Camera-type eye (tissue), 1 donor: Measurements from ENCODE around the gene SIRT6. TPM values are rescaled to one million over a fixed set of nuclear protein-coding genes. Genes with fewer than 3 reads are reported as not detected.

Source experiments
- total RNA-seq: library from RNA; depleted of rRNA; stranded (reverse); fragments of >200 nt; gene quantifications from one replicate; pipeline ENCODE4 v1.2.3, GENCODE V29; 2014

SIRT6 gene
- 10.0 TPM for total RNA-seq

GRCh38 chr19:4182084-4182810 lies at the start of gene SIRT6, which contains the start of gene ANKRD24:
TSS of gene SIRT6 (minus strand) at chr19:4182563. CDS start at chr19:4182539, 24 bp downstream.
TSS of gene ANKRD24 (plus strand) at chr19:4182689. CDS start at chr19:4186426, 3,737 bp downstream.

GRCh38 chr19:4229179-4229931 lies 47.0 kb upstream of the SIRT6 start, which contains the start of gene EBI3:
TSS of gene EBI3 (plus strand) at chr19:4229523. CDS start at chr19:4229551, 28 bp downstream.

Other genes starting within 250 kb of the SIRT6 start
- gene NMRK2, start 249.5 kb downstream of the SIRT6 start, total RNA-seq = 2.3 TPM
- 90.9 TPM for gene DAPK3, start 211.5 kb downstream of the SIRT6 start, total RNA-seq
- gene EEF2, start 197.1 kb downstream of the SIRT6 start, total RNA-seq = 2,135 TPM
- 27.4 TPM for gene PIAS4, start 174.8 kb downstream of the SIRT6 start, total RNA-seq
- 33.2 TPM for gene ZBTB7A, start 115.7 kb downstream of the SIRT6 start, total RNA-seq
- 86.9 TPM for gene MAP2K2, start 58.4 kb downstream of the SIRT6 start, total RNA-seq
- not detected for gene CREB3L3, start 28.9 kb downstream of the SIRT6 start, total RNA-seq
- gene ANKRD24, start 126 bp upstream of the SIRT6 start, total RNA-seq = 4.0 TPM
- gene EBI3, start 47.0 kb upstream of the SIRT6 start, total RNA-seq = 0.77 TPM
- gene YJU2, start 64.5 kb upstream of the SIRT6 start, total RNA-seq = 23.4 TPM
- gene SHD, start 96.7 kb upstream of the SIRT6 start, total RNA-seq = 11.7 TPM
- 0.49 TPM for gene TMIGD2, start 119.8 kb upstream of the SIRT6 start, total RNA-seq
- 16.4 TPM for gene FSD1, start 122.0 kb upstream of the SIRT6 start, total RNA-seq
- gene STAP2, start 156.3 kb upstream of the SIRT6 start, total RNA-seq = 7.3 TPM
- gene MPND, start 161.0 kb upstream of the SIRT6 start, total RNA-seq = 11.1 TPM
- gene SH3GL1, start 218.0 kb upstream of the SIRT6 start, total RNA-seq = 38.6 TPM
- 12.3 TPM for gene CHAF1A, start 220.1 kb upstream of the SIRT6 start, total RNA-seq